Eye (tissue), 1 donor: ENCODE results near the gene LYG2.
"Not testable (repeated sequence)": the region's sequence is repeated elsewhere in the genome, so short reads cannot be mapped to it uniquely, and the experiment has no call there.

Experiments
- DNase-seq: peaks from one replicate; pipeline ENCODE4 v3.0.0-alpha.2; 2015

Gene LYG2

GRCh38 chr2:99200076-99200800 is 55.2 kb downstream of the LYG2 start:
- no peak for DNase-seq

- DNase-seq = no peak
Measured at GRCh38 chr2:99198103-99198841, 57.2 kb downstream of the LYG2 start.

GRCh38 chr2:99192364-99192763 is 63.1 kb downstream of the LYG2 start:
- not testable (repeated sequence) for DNase-seq
